IMR-90 (cell line): Measurements from ENCODE around the gene XYLB. TPM values are rescaled to one million over a fixed set of nuclear protein-coding genes. Genes with fewer than 3 reads are reported as not detected.

ENCODE experiments used
- ATAC-seq: fragments of 200-7000 bp; cut with Tn5 transposase; 2 replicates; pipeline ENCODE4 v1.9.1; 2020; ENCODE audit warnings: low read depth, mild to moderate bottlenecking, moderate library complexity
- BruUV-seq: library from RNA; stranded (reverse); fragments of 400-500 nt; replicated peaks from 2 replicates; lab custom pipeline; 2021; lab: Mats Ljungman, UMichigan
- CTCF ChIA-PET: fragments of 300-600 bp; formaldehyde crosslinking; extraction: SDS; loops from one replicate; lab custom pipeline; 2021; ENCODE audit warnings: antibody characterized with exemption; lab: Yijun Ruan, JAX
- POLR2A ChIA-PET: fragments of 300-600 bp; sonication (Branson Sonifier 250); formaldehyde crosslinking; loops from one replicate; lab custom pipeline; 2022; ENCODE audit warnings: antibody characterized with exemption; ENCODE audit not compliant: unreplicated experiment; lab: Charles Lee
- DNase-seq: peaks from one replicate; pipeline ENCODE4 v3.0.0; 2013
- H2AFZ ChIP-seq: replicated peaks from 2 replicates; pipeline ENCODE3; 2013; ENCODE audit warnings: low read length, mild to moderate bottlenecking; ENCODE audit not compliant: poor library complexity
- H2AK5ac ChIP-seq: 2 replicates; pipeline ENCODE4 v1.6.1; 2013; ENCODE audit warnings: low read depth, low read length, inconsistent platforms
- H2AK9ac ChIP-seq: replicated peaks from 2 replicates; pipeline ENCODE3; 2013; ENCODE audit warnings: mild to moderate bottlenecking, low read depth, low read length, moderate library complexity; ENCODE audit not compliant: poor library complexity
- H2BK120ac ChIP-seq: 2 replicates; pipeline ENCODE4 v1.6.1; 2013; ENCODE audit warnings: low read depth, low read length, inconsistent platforms
- H2BK15ac ChIP-seq: 3 replicates; pipeline ENCODE4 v1.6.1; 2013; ENCODE audit warnings: low read depth, low read length, inconsistent platforms
- H2BK20ac ChIP-seq: 2 replicates; pipeline ENCODE4 v1.6.1; 2013; ENCODE audit warnings: low read depth, mild to moderate bottlenecking, inconsistent platforms, low read length, moderate library complexity
- H2BK5ac ChIP-seq: 2 replicates; pipeline ENCODE4 v1.6.1; 2013; ENCODE audit warnings: mild to moderate bottlenecking, low read depth, low read length, inconsistent platforms; ENCODE audit not compliant: poor library complexity, severe bottlenecking
- H3K14ac ChIP-seq: replicated peaks from 2 replicates; pipeline ENCODE4 v1.6.1; 2013; ENCODE audit warnings: low read depth, low read length, inconsistent platforms
- H3K18ac ChIP-seq: 2 replicates; pipeline ENCODE4 v1.6.1; 2013; ENCODE audit warnings: low read depth, low read length, control low read depth
- H3K23ac ChIP-seq: 2 replicates; pipeline ENCODE4 v1.6.1; 2013; ENCODE audit warnings: low read depth, low read length, inconsistent platforms
- H3K27ac ChIP-seq: 2 replicates; pipeline ENCODE4 v1.5.1; 2013; ENCODE audit warnings: mild to moderate bottlenecking, control low read depth, low read length; ENCODE audit not compliant: insufficient read depth
- H3K27me3 ChIP-seq: 2 replicates; pipeline ENCODE4 v1.6.1; 2013; ENCODE audit warnings: low read length; ENCODE audit not compliant: control insufficient read depth, insufficient read depth
- H3K36me3 ChIP-seq: 2 replicates; pipeline ENCODE4 v1.6.1; 2013; ENCODE audit warnings: low read length, mixed read lengths; ENCODE audit not compliant: control insufficient read depth, insufficient read depth
- H3K4ac ChIP-seq: 2 replicates; pipeline ENCODE4 v1.6.1; 2013; ENCODE audit warnings: low read depth, low read length, inconsistent platforms
- H3K4me1 ChIP-seq: 2 replicates; pipeline ENCODE4 v1.6.1; 2013; ENCODE audit warnings: low read length, mixed read lengths; ENCODE audit not compliant: control insufficient read depth, insufficient read depth
- H3K4me2 ChIP-seq: 2 replicates; pipeline ENCODE4 v1.6.1; 2013; ENCODE audit warnings: low read depth, mild to moderate bottlenecking, control low read depth, low read length, moderate library complexity
- H3K4me3 ChIP-seq: 2 replicates; pipeline ENCODE4 v1.5.1; 2013; ENCODE audit warnings: low read depth, mild to moderate bottlenecking, control low read depth, low read length, moderate library complexity; ENCODE audit not compliant: insufficient read depth
- H3K56ac ChIP-seq: 2 replicates; pipeline ENCODE4 v1.6.1; 2013; ENCODE audit warnings: low read length, inconsistent platforms; ENCODE audit not compliant: insufficient read depth; ENCODE audit errors: extremely low read depth
- H3K79me1 ChIP-seq, 2 experiments: 2 replicates each; pipeline ENCODE4 v1.6.1; 2013; ENCODE audit warnings: low read length in 2 of 2, inconsistent platforms in 1 of 2, low read depth in 1 of 2
- H3K9ac ChIP-seq: 2 replicates; pipeline ENCODE4 v1.6.1; 2013; ENCODE audit warnings: low read depth, low read length, control low read depth
- H3K9me1 ChIP-seq: 2 replicates; pipeline ENCODE4 v1.6.1; 2013; ENCODE audit warnings: low read length, inconsistent platforms; ENCODE audit not compliant: insufficient read depth
- H3K9me3 ChIP-seq: 2 replicates; pipeline ENCODE4 v1.6.1; 2013; ENCODE audit warnings: low read length; ENCODE audit not compliant: control insufficient read depth, insufficient read depth
- H4K20me1 ChIP-seq: 2 replicates; pipeline ENCODE4 v1.6.1; 2013; ENCODE audit warnings: low read length, inconsistent platforms; ENCODE audit not compliant: insufficient read depth
- H4K5ac ChIP-seq: 2 replicates; pipeline ENCODE4 v1.6.1; 2013; ENCODE audit warnings: mild to moderate bottlenecking, low read depth, low read length, control low read depth
- H4K8ac ChIP-seq, 2 experiments: 2 replicates each; pipeline ENCODE4 v1.6.1; 2013; ENCODE audit warnings: low read depth in 2 of 2, low read length in 2 of 2, control low read depth in 1 of 2, inconsistent platforms in 1 of 2
- H4K91ac ChIP-seq: 2 replicates; pipeline ENCODE4 v1.6.1; 2013; ENCODE audit warnings: low read depth, low read length, inconsistent platforms; ENCODE audit not compliant: insufficient read depth
- BHLHE40 ChIP-seq: fragments of 150-350 bp; IDR thresholded peaks from 2 replicates; pipeline ENCODE4 v1.6.1; 2016; ENCODE audit warnings: mild to moderate bottlenecking, low read depth, low read length
- CEBPB ChIP-seq: IDR thresholded peaks from 2 replicates; pipeline ENCODE4 v1.6.1; 2012; ENCODE audit warnings: low read depth, low read length, improper control_type of control experiment
- CHD1 ChIP-seq: IDR thresholded peaks from 2 replicates; pipeline ENCODE4 v1.6.1; 2012; ENCODE audit warnings: low read depth, low read length, improper control_type of control experiment
- CTCF ChIP-seq: conservative IDR thresholded peaks from 2 replicates; pipeline ENCODE4 v1.5.1; 2012; ENCODE audit warnings: mild to moderate bottlenecking, low read depth, low read length, improper control_type of control experiment
- ELK1 ChIP-seq: fragments of 150-350 bp; IDR thresholded peaks from 2 replicates; pipeline ENCODE4 v1.6.1; 2016; ENCODE audit warnings: low read depth, mild to moderate bottlenecking, low read length, moderate library complexity, borderline replicate concordance
- MAFK ChIP-seq: IDR thresholded peaks from 2 replicates; pipeline ENCODE4 v1.6.1; 2012; ENCODE audit warnings: low read depth, low read length, improper control_type of control experiment
- MAZ ChIP-seq: IDR thresholded peaks from 2 replicates; pipeline ENCODE4 v1.6.1; 2012; ENCODE audit warnings: low read depth, mild to moderate bottlenecking, low read length, improper control_type of control experiment, moderate library complexity, borderline replicate concordance
- MXI1 ChIP-seq: IDR thresholded peaks from 2 replicates; pipeline ENCODE4 v1.6.1; 2012; ENCODE audit warnings: low read depth, mild to moderate bottlenecking, low read length, moderate library complexity, borderline replicate concordance
- POLR2A ChIP-seq: IDR thresholded peaks from 2 replicates; pipeline ENCODE4 v1.6.1; 2012; ENCODE audit warnings: mild to moderate bottlenecking, low read depth, low read length
- RAD21 ChIP-seq: IDR thresholded peaks from 2 replicates; pipeline ENCODE4 v1.6.1; 2012; ENCODE audit warnings: low read length, improper control_type of control experiment
- RCOR1 ChIP-seq: IDR thresholded peaks from 2 replicates; pipeline ENCODE4 v1.6.1; 2012; ENCODE audit warnings: mild to moderate bottlenecking, low read length, improper control_type of control experiment; ENCODE audit not compliant: insufficient replicate concordance
- RFX5 ChIP-seq: IDR thresholded peaks from 2 replicates; pipeline ENCODE4 v1.8.0; 2012; ENCODE audit warnings: low read depth, mild to moderate bottlenecking, low read length, moderate library complexity
- SMC3 ChIP-seq: fragments of 150-350 bp; IDR thresholded peaks from 2 replicates; pipeline ENCODE4 v1.6.1; 2016; ENCODE audit warnings: low read depth, mild to moderate bottlenecking, antibody characterized with exemption, low read length, moderate library complexity
- USF2 ChIP-seq: fragments of 150-350 bp; IDR thresholded peaks from 2 replicates; pipeline ENCODE4 v1.6.1; 2017; ENCODE audit warnings: mild to moderate bottlenecking, antibody characterized with exemption, low read length, low read depth
- WGBS, 2 experiments: methylation state at CpG; one replicate each; pipeline versions ENCODE4 v1.1.5 to v1.1.7; 2013; ENCODE audit warnings: missing lambda C conversion rate in 2 of 2; ENCODE audit not compliant: insufficient read length in 1 of 2; ENCODE audit errors: extremely low coverage in 2 of 2; 5-methylcytosine and 5-hydroxymethylcytosine counted together
- dilution Hi-C: fragments of 300-500 bp; cut with HindIII; formaldehyde crosslinking; loops from one replicate; pipeline ENCODE4 v1.14.3; 2018; ENCODE audit warnings: low sequenced_read_pairs; ENCODE audit not compliant: unreplicated experiment
- in situ Hi-C: fragments of 300-500 bp; cut with MboI; formaldehyde crosslinking; loops from 3 replicates; pipeline ENCODE4 v1.14.3; 2019; ENCODE audit warnings: low sequenced_read_pairs, inconsistent platforms, mixed read lengths
- intact Hi-C: fragments of 100-400 bp; cut with micrococcal nuclease; formaldehyde crosslinking; loops from 2 replicates; pipeline ENCODE4 v1.10.0; 2022
- polyA plus RNA-seq, 3 experiments: library from polyadenylated mRNA; depleted of rRNA; stranded (reverse); fragments of >200 nt; gene quantifications; 2 replicates each; pipeline ENCODE4 v1.2.3, GENCODE V29; 2012; ENCODE audit warnings: low replicate concordance in 1 of 3
- total RNA-seq: library from RNA; depleted of rRNA; stranded (reverse); fragments of >200 nt; gene quantifications from 2 replicates; pipeline ENCODE4 v1.2.3, GENCODE V29; 2012

Gene XYLB
- total and polyA plus RNA-seq, 2 of the 4 experiments (the other 2 are of a cell fraction): 3.0 to 3.4 TPM

- Histone ChIP-seq H2BK15ac (no peak overlapping the region), H3K4me1 (peaks cover 3% of the 10 kb centered on the region; the same call in 1 of the 2 replicates), H3K27ac (peak overlapping the region; percentile 76), H4K91ac (peak overlapping the region; percentile 84; the same call in 1 of the 2 replicates), H4K5ac (peak overlapping the region; percentile 93; the same call in 1 of the 2 replicates), H2AFZ (peak overlapping the region; percentile 96), H3K4me2 (peak overlapping the region; percentile 98), H3K9me1 (peaks cover 6% of the 10 kb centered on the region; the same call in 1 of the 2 replicates), H2BK120ac (no peak overlapping the region), H3K79me1 (peaks cover 19 to 38% of the 10 kb centered on the region in 2 experiments; a peak in 3 of 4 replicates), H3K23ac (peak overlapping the region; percentile 79), H3K9me3 (no peaks in the 10 kb centered on the region), H3K18ac (no peak overlapping the region), H3K56ac (no peak overlapping the region), H3K4me3 (peak overlapping the region; percentile 97), H4K8ac (peak overlapping the region; percentile 31 to 65; a peak in 2 of 4 replicates), H3K14ac (no peak overlapping the region), H4K20me1 (peaks cover 15% of the 10 kb centered on the region), H2BK20ac (no peak overlapping the region), H2AK9ac (peak overlapping the region; percentile 96), H3K27me3 (no peaks in the 10 kb centered on the region), H2BK5ac (peak overlapping the region; percentile 48), H3K9ac (peak overlapping the region; percentile 98), H3K4ac (peak overlapping the region; percentile 79; the same call in 1 of the 2 replicates), H3K36me3 (no peaks in the 10 kb centered on the region), H2AK5ac (peak overlapping the region; percentile 43; the same call in 1 of the 2 replicates)
- no TSS peak for BruUV-seq
- peak; percentile 53 for ATAC-seq
- intact Hi-C loops: no loop called here
- WGBS, 2 experiments: 0% methylated on average over 24 of the region's 78 CpGs; no CpG with 5 or more reads in 1 of the 2 experiments
- in situ Hi-C loops: no loop called here
- ChIA-PET CTCF (no interaction called here), POLR2A (interaction anchor here (1.1 kb wide), 1 partner anchor 11 kb away, joined by 4 read pairs; no protein-coding TSS in a partner anchor)
- dilution Hi-C loops: no loop called here
- peak; percentile 13 for DNase-seq
- TF ChIP-seq POLR2A: no peak
- TF ChIP-seq MXI1: no peak
- no peak for TF ChIP-seq RFX5
- TF ChIP-seq BHLHE40: no peak
- TF ChIP-seq MAZ: no peak
- TF ChIP-seq CHD1: no peak
- TF ChIP-seq ELK1: no peak
- TF ChIP-seq MAFK: no peak
- no peak for TF ChIP-seq USF2
- no peak for TF ChIP-seq CTCF
- TF ChIP-seq RAD21: no peak
- TF ChIP-seq RCOR1: no peak
- no peak for TF ChIP-seq CEBPB
- TF ChIP-seq SMC3: no peak
Observed at GRCh38 chr3:38454178-38454883, 107.7 kb downstream of the XYLB start.
